HEK293 (cell line): ENCODE measurements around the gene NINJ2.

Source experiments
- CTCF ChIA-PET: fragments of 350-600 bp; formaldehyde crosslinking; extraction: SDS; loops from one replicate; lab custom pipeline; 2021; ENCODE audit warnings: antibody characterized with exemption; lab: Yijun Ruan, JAX
- POLR2A ChIA-PET: fragments of 300-600 bp; formaldehyde crosslinking; extraction: SDS; loops from one replicate; lab custom pipeline; 2020; ENCODE audit warnings: antibody characterized with exemption, inconsistent platforms; lab: Yijun Ruan, JAX
- H3K27ac ChIP-seq: fragments of 200-500 bp; sonication (Bioruptor generic); 2 replicates; pipeline ENCODE4 v1.5.1; 2014; ENCODE audit warnings: low read depth, low read length, control low read depth, inconsistent platforms; ENCODE audit errors: extremely low read depth
- H3K36me3 ChIP-seq, 2 experiments: fragments of 200-500 bp in 1 of 2; sonication (Bioruptor generic) in 1 of 2; 1 replicate in 1 of 2; 2 replicates in 1 of 2; pipeline ENCODE4 v1.5.1; 2014 to 2017; ENCODE audit warnings: inconsistent platforms in 2 of 2, low read length in 2 of 2; ENCODE audit not compliant: control insufficient read depth in 2 of 2, insufficient read depth in 1 of 2
- H3K4me1 ChIP-seq: fragments of 200-500 bp; sonication (Bioruptor generic); 2 replicates; pipeline ENCODE4 v1.5.1; 2014; ENCODE audit warnings: mild to moderate bottlenecking, low read length, inconsistent platforms; ENCODE audit not compliant: control insufficient read depth, insufficient read depth
- H3K4me3 ChIP-seq: 2 replicates; pipeline ENCODE4 v1.5.1; 2011; ENCODE audit warnings: low read depth, mild to moderate bottlenecking, control low read depth, low read length, moderate library complexity
- H3K9me3 ChIP-seq: fragments of 200-500 bp; sonication (Bioruptor generic); 2 replicates; pipeline ENCODE4 v1.5.1; 2014; ENCODE audit warnings: low read depth, low read length, inconsistent platforms; ENCODE audit not compliant: control insufficient read depth, insufficient read depth
- FEZF1 ChIP-seq: fragments of 450-650 bp; formaldehyde crosslinking; IDR thresholded peaks from 2 replicates; pipeline ENCODE4 v1.5.1; 2016; ENCODE audit warnings: missing biosample characterization, missing genetic modification characterization
- MYNN ChIP-seq: fragments of 450-650 bp; formaldehyde crosslinking; IDR thresholded peaks from 2 replicates; pipeline ENCODE4 v1.5.1; 2016; ENCODE audit warnings: missing biosample characterization, missing genetic modification characterization, borderline replicate concordance
- OSR2 ChIP-seq: fragments of 450-650 bp; formaldehyde crosslinking; IDR thresholded peaks from 2 replicates; pipeline ENCODE4 v1.5.1; 2016; ENCODE audit warnings: missing biosample characterization, missing genetic modification characterization
- RBAK ChIP-seq: fragments of 450-650 bp; formaldehyde crosslinking; IDR thresholded peaks from 2 replicates; pipeline ENCODE4 v1.5.1; 2016; ENCODE audit warnings: missing biosample characterization, missing genetic modification characterization
- SETDB1 ChIP-seq: IDR thresholded peaks from one replicate; pipeline ENCODE4 v1.6.1; 2017; ENCODE audit warnings: mild to moderate bottlenecking, low read length, moderate library complexity, mixed read lengths; ENCODE audit not compliant: insufficient read length
- ZFP37 ChIP-seq: fragments of 450-650 bp; formaldehyde crosslinking; IDR thresholded peaks from 2 replicates; pipeline ENCODE4 v1.5.1; 2016; ENCODE audit warnings: missing biosample characterization, missing genetic modification characterization
- ZNF155 ChIP-seq: fragments of 450-650 bp; formaldehyde crosslinking; IDR thresholded peaks from 2 replicates; pipeline ENCODE4 v1.5.1; 2016; ENCODE audit warnings: missing biosample characterization, missing genetic modification characterization
- ZNF169 ChIP-seq: fragments of 450-650 bp; formaldehyde crosslinking; IDR thresholded peaks from 2 replicates; pipeline ENCODE4 v1.5.1; 2016; ENCODE audit warnings: missing biosample characterization, missing genetic modification characterization
- ZNF394 ChIP-seq: fragments of 450-650 bp; formaldehyde crosslinking; IDR thresholded peaks from 2 replicates; pipeline ENCODE4 v1.5.1; 2016; ENCODE audit warnings: missing biosample characterization, missing genetic modification characterization, mild to moderate bottlenecking, moderate library complexity, borderline replicate concordance
- ZNF558 ChIP-seq: fragments of 450-650 bp; formaldehyde crosslinking; IDR thresholded peaks from 2 replicates; pipeline ENCODE4 v1.5.1; 2016; ENCODE audit warnings: missing biosample characterization, missing genetic modification characterization
- ZNF561 ChIP-seq: fragments of 450-650 bp; IDR thresholded peaks from 2 replicates; pipeline ENCODE4 v1.5.1; 2018; ENCODE audit warnings: missing biosample characterization, missing genetic modification characterization, borderline replicate concordance
- ZNF600 ChIP-seq: fragments of 450-650 bp; formaldehyde crosslinking; IDR thresholded peaks from 2 replicates; pipeline ENCODE4 v1.5.1; 2016; ENCODE audit warnings: missing biosample characterization, missing genetic modification characterization
- ZNF621 ChIP-seq: fragments of 450-650 bp; formaldehyde crosslinking; IDR thresholded peaks from 2 replicates; pipeline ENCODE4 v1.5.1; 2017; ENCODE audit warnings: missing biosample characterization, missing genetic modification characterization
- ZNF776 ChIP-seq: fragments of 450-650 bp; formaldehyde crosslinking; IDR thresholded peaks from 2 replicates; pipeline ENCODE4 v1.5.0; 2017; ENCODE audit warnings: missing biosample characterization, missing genetic modification characterization, borderline replicate concordance
- TF ChIP-seq, protein P1 (sequence below): fragments of 450-650 bp; formaldehyde crosslinking; conservative IDR thresholded peaks from 2 replicates; pipeline ENCODE4 v1.5.1; 2016; ENCODE audit warnings: low read depth, missing biosample characterization, missing genetic modification characterization
- TF ChIP-seq, protein P2 (sequence below): fragments of 450-650 bp; IDR thresholded peaks from 2 replicates; pipeline ENCODE4 v1.5.1; 2018; ENCODE audit warnings: missing biosample characterization, missing genetic modification characterization
- TF ChIP-seq, protein P3 (sequence below): fragments of 450-650 bp; IDR thresholded peaks from 2 replicates; pipeline ENCODE4 v1.5.1; 2018; ENCODE audit warnings: missing biosample characterization, mild to moderate bottlenecking, missing genetic modification characterization
- TF ChIP-seq, protein P4 (sequence below): fragments of 450-650 bp; formaldehyde crosslinking; IDR thresholded peaks from 2 replicates; pipeline ENCODE4 v1.5.1; 2016; ENCODE audit warnings: missing biosample characterization, missing genetic modification characterization
- TF ChIP-seq, protein P5 (sequence below): fragments of 450-650 bp; formaldehyde crosslinking; IDR thresholded peaks from 2 replicates; pipeline ENCODE4 v1.5.1; 2016; ENCODE audit warnings: missing biosample characterization, missing genetic modification characterization

The NINJ2 gene

DNA sequence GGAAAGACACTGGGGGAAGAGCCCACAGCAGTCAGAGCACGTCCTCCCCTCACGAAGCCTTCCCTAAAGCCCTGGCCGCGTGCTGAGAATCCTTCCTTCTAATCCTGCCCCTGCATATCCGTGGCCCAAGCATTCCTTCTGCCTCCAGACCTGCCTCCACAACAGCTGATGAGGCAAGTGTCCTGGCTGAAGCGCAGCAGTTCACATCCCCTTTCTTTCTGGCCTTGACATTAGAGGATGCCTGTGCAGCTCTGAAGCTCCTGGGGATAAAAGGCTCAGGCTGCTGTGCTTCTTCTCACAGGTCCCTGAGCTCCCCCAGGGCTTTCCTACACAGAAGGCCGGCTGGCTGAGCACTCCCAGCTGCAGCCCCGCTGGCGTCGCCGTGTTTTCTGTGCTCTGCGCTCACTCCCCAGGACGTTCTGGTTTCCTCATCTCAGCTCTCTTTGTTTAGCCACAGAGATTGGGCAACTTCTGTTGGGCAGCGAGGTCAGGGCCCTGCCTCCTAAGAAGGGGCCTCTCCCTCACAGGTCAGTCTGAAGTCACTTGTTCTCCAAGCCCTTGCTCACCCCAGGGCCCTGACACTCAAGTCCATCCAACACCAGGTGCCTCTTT lies 45.8 kb downstream of the NINJ2 start (continued):
- TF ChIP-seq ZFP37 = no peak

DNA sequence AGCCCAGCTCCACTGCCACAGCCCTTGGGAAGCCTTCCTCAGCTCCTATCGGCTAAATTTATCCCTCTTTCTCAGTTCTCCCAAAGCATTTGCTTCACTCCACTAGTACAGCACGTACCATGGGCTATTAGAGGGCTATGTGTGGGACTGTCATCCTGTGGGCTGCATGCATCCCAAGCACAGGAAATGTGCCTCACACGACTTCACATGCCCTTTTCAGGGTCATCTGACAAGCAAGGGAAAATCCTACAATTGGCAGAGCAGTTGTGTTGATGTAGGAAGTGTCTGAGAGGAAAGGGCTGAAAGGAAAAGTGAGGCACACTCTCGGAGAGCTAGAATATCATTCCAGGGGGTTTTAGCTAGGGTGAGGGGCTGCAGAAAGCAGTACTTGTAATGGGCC lies 47.6 kb downstream of the NINJ2 start:
- no peaks in the 10 kb centered on the region for H3K9me3 ChIP-seq
- ChIA-PET POLR2A (no interaction called here), CTCF (interaction anchor here (1.1 to 2.5 kb wide), 4 partner anchors 8 to 477 kb away, joined by 3 to 18 read pairs (median 5); no protein-coding TSS in a partner anchor)
- H3K4me3 ChIP-seq = no peak overlapping the region
- H3K4me1 ChIP-seq = no peaks in the 10 kb centered on the region
- no peak overlapping the region for H3K27ac ChIP-seq
- H3K36me3 ChIP-seq = no peaks in the 10 kb centered on the region
- no peak for TF ChIP-seq ZNF155 (tag by site-specific recombination)
- no peak for TF ChIP-seq ZNF776 (tag by site-specific recombination)
- no peak for TF ChIP-seq FEZF1 (tag by site-specific recombination)

DNA sequence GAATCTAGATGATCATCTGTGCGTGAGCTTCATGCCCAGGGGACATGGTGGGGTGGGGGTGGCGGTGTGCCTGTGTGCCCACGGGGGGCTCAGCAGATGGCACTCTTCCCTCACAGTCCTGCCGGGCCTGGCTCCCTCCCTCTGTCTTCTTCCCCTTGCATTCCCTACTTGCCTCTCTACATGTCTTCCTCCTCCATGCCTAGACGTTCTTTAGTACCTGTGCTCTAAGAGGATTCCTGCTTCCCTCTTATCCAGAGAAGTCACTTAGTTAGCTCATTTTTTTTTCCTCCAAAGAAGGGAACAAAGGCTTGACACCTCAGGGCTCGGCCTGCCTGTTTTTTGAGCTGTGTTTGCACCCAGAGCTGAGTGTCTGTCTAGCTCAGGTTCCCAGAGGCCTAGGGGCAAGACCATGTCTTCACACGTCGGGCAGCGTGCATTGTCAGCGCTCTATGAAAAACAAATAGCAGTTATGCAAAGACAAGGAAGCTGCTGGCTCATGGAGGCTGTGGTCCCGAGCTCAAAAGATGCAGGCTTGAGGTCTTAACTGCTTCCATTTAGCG lies 48.8 kb downstream of the NINJ2 start:
- Histone ChIP-seq H3K4me3 (no peak overlapping the region), H3K4me1 (no peaks in the 10 kb centered on the region), H3K9me3 (no peaks in the 10 kb centered on the region), H3K36me3 (no peaks in the 10 kb centered on the region), H3K27ac (no peak overlapping the region)
- ChIA-PET POLR2A (no interaction called here), CTCF (interaction anchor here (0.6 to 2.5 kb wide), 12 partner anchors 8 to 752 kb away, joined by 3 to 18 read pairs (median 4); no protein-coding TSS in a partner anchor)
- TF ChIP-seq RBAK (tag by site-specific recombination) (no peak), FEZF1 (tag by site-specific recombination) (no peak), ZNF561 (no peak), ZNF600 (tag by site-specific recombination) (0 out of 2 replicates have a peak, but pooled peaks have one; percentile 12), SETDB1 (no peak), OSR2 (no peak), ZNF621 (tag by site-specific recombination) (no peak), ZNF394 (tag by site-specific recombination) (no peak), ZNF169 (no peak), MYNN (tag by site-specific recombination) (no peak), ZNF558 (tag by site-specific recombination) (no peak)
- TF ChIP-seq, protein P1, sequence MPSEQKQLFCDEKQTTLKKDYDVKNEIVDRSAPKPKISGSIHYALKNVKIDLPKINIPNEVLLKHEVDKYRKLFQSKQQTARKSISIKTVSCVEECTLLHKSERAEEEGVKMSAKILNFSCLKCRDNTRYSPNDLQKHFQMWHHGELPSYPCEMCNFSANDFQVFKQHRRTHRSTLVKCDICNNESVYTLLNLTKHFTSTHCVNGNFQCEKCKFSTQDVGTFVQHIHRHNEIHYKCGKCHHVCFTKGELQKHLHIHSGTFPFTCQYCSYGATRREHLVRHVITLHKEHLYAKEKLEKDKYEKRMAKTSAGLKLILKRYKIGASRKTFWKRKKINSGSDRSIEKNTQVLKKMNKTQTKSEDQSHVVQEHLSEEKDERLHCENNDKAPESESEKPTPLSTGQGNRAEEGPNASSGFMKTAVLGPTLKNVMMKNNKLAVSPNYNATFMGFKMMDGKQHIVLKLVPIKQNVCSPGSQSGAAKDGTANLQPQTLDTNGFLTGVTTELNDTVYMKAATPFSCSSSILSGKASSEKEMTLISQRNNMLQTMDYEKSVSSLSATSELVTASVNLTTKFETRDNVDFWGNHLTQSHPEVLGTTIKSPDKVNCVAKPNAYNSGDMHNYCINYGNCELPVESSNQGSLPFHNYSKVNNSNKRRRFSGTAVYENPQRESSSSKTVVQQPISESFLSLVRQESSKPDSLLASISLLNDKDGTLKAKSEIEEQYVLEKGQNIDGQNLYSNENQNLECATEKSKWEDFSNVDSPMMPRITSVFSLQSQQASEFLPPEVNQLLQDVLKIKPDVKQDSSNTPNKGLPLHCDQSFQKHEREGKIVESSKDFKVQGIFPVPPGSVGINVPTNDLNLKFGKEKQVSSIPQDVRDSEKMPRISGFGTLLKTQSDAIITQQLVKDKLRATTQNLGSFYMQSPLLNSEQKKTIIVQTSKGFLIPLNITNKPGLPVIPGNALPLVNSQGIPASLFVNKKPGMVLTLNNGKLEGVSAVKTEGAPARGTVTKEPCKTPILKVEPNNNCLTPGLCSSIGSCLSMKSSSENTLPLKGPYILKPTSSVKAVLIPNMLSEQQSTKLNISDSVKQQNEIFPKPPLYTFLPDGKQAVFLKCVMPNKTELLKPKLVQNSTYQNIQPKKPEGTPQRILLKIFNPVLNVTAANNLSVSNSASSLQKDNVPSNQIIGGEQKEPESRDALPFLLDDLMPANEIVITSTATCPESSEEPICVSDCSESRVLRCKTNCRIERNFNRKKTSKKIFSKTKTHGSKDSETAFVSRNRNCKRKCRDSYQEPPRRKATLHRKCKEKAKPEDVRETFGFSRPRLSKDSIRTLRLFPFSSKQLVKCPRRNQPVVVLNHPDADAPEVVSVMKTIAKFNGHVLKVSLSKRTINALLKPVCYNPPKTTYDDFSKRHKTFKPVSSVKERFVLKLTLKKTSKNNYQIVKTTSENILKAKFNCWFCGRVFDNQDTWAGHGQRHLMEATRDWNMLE = no peak
- TF ChIP-seq, protein P2, sequence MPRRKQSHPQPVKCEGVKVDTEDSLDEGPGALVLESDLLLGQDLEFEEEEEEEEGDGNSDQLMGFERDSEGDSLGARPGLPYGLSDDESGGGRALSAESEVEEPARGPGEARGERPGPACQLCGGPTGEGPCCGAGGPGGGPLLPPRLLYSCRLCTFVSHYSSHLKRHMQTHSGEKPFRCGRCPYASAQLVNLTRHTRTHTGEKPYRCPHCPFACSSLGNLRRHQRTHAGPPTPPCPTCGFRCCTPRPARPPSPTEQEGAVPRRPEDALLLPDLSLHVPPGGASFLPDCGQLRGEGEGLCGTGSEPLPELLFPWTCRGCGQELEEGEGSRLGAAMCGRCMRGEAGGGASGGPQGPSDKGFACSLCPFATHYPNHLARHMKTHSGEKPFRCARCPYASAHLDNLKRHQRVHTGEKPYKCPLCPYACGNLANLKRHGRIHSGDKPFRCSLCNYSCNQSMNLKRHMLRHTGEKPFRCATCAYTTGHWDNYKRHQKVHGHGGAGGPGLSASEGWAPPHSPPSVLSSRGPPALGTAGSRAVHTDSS = no peak
- TF ChIP-seq, protein P3, sequence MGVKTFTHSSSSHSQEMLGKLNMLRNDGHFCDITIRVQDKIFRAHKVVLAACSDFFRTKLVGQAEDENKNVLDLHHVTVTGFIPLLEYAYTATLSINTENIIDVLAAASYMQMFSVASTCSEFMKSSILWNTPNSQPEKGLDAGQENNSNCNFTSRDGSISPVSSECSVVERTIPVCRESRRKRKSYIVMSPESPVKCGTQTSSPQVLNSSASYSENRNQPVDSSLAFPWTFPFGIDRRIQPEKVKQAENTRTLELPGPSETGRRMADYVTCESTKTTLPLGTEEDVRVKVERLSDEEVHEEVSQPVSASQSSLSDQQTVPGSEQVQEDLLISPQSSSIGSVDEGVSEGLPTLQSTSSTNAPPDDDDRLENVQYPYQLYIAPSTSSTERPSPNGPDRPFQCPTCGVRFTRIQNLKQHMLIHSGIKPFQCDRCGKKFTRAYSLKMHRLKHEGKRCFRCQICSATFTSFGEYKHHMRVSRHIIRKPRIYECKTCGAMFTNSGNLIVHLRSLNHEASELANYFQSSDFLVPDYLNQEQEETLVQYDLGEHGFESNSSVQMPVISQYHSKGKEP (tag by site-specific recombination) = no peak
- TF ChIP-seq, protein P4, sequence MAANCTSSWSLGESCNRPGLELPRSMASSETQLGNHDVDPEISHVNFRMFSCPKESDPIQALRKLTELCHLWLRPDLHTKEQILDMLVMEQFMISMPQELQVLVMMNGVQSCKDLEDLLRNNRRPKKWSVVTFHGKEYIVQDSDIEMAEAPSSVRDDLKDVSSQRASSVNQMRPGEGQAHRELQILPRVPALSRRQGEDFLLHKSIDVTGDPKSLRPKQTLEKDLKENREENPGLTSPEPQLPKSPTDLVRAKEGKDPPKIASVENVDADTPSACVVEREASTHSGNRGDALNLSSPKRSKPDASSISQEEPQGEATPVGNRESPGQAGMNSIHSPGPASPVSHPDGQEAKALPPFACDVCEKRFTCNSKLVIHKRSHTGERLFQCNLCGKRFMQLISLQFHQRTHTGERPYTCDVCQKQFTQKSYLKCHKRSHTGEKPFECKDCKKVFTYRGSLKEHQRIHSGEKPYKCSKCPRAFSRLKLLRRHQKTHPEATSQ (tag by site-specific recombination) = no peak
- TF ChIP-seq, protein P5, sequence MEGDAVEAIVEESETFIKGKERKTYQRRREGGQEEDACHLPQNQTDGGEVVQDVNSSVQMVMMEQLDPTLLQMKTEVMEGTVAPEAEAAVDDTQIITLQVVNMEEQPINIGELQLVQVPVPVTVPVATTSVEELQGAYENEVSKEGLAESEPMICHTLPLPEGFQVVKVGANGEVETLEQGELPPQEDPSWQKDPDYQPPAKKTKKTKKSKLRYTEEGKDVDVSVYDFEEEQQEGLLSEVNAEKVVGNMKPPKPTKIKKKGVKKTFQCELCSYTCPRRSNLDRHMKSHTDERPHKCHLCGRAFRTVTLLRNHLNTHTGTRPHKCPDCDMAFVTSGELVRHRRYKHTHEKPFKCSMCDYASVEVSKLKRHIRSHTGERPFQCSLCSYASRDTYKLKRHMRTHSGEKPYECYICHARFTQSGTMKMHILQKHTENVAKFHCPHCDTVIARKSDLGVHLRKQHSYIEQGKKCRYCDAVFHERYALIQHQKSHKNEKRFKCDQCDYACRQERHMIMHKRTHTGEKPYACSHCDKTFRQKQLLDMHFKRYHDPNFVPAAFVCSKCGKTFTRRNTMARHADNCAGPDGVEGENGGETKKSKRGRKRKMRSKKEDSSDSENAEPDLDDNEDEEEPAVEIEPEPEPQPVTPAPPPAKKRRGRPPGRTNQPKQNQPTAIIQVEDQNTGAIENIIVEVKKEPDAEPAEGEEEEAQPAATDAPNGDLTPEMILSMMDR (tag by site-specific recombination) = peak; percentile 81
